ENCODE data around the gene GNGT2. TPM values are rescaled to one million over a fixed set of nuclear protein-coding genes. Genes with fewer than 3 reads are reported as not detected.

Gene GNGT2
- total RNA-seq, 1 experiment from 2014 or later, result not detected

DNA sequence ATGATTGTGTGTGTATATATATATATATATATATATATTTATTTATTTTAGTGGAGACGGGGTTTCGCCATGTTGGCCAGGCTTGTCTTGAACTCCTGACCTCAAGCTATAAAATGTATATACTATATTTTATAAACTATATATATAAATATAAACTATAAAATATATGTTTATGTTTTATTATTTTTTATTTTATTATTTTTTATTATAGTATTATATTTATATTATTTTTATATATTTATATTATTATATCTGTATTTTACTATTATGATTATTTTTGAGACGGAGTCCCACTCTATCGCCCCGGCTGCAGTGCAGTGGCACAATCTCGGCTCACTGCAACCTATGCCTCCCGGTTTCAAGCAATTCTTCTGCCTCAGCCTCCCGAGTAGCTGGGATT lies 30.7 kb upstream of the GNGT2 start:
- POLR2A ChIA-PET, result no interaction called here
- H3K27ac ChIP-seq (ENCODE audit: low read length), result no peak overlapping the region

DNA sequence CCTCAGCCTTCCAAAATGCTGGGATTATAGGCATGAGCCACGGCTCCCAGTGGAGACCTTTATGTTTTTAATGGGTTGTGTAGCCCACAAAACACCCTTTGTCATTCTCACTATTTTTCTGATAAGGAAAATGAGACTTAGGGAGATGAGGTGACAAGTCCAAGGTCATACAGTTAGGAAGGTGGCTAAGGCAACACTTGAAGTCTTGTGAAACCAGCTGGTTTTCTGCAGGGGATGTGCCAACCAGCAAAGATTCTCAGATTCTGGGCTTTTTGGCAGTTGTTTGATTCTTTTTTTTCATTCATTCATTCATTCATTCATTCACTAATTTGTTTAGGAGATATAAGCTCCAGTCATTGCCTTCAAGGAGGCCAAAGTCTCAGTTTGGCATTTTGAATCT lies 30.2 kb upstream of the GNGT2 start:
- Histone ChIP-seq H3K4me1 (ENCODE audit: control insufficient read depth, insufficient read depth, low read length) (no peaks in the 10 kb centered on the region), H3K27ac (ENCODE audit: low read length) (no peak overlapping the region), H3K4me3 (ENCODE audit: low read depth in 2 of 2, low read length in 2 of 2) (no peak overlapping the region), H3K27me3 (ENCODE audit: control insufficient read depth, insufficient read depth, low read length) (no peaks in the 10 kb centered on the region), H3K9me3 (ENCODE audit: control insufficient read depth, insufficient read depth, low read depth, low read length) (no peaks in the 10 kb centered on the region), H3K36me3 (ENCODE audit: control insufficient read depth, insufficient read depth, low read length) (no peaks in the 10 kb centered on the region)
- POLR2A ChIA-PET, result no interaction called here
- DNase-seq (ENCODE audit: low read depth, low spot score) (no peak), ATAC-seq (no peak)
- CTCF ChIA-PET, result no interaction called here
- no TSS peak for BruUV-seq (replicated peaks)
- TF ChIP-seq TCF7L2 (IDR thresholded peaks at IDR 0.05; ENCODE audit: low read depth, low read length), result no peak
- TF ChIP-seq, protein P1, sequence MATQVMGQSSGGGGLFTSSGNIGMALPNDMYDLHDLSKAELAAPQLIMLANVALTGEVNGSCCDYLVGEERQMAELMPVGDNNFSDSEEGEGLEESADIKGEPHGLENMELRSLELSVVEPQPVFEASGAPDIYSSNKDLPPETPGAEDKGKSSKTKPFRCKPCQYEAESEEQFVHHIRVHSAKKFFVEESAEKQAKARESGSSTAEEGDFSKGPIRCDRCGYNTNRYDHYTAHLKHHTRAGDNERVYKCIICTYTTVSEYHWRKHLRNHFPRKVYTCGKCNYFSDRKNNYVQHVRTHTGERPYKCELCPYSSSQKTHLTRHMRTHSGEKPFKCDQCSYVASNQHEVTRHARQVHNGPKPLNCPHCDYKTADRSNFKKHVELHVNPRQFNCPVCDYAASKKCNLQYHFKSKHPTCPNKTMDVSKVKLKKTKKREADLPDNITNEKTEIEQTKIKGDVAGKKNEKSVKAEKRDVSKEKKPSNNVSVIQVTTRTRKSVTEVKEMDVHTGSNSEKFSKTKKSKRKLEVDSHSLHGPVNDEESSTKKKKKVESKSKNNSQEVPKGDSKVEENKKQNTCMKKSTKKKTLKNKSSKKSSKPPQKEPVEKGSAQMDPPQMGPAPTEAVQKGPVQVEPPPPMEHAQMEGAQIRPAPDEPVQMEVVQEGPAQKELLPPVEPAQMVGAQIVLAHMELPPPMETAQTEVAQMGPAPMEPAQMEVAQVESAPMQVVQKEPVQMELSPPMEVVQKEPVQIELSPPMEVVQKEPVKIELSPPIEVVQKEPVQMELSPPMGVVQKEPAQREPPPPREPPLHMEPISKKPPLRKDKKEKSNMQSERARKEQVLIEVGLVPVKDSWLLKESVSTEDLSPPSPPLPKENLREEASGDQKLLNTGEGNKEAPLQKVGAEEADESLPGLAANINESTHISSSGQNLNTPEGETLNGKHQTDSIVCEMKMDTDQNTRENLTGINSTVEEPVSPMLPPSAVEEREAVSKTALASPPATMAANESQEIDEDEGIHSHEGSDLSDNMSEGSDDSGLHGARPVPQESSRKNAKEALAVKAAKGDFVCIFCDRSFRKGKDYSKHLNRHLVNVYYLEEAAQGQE (IDR thresholded peaks at IDR 0.05; ENCODE audit: insufficient read depth in 1 of 2, low read depth in 2 of 2, low read length in 1 of 2), result no peak
- TF ChIP-seq POLR2AphosphoS5 (IDR thresholded peaks at IDR 0.05; ENCODE audit: low read depth, low read length), result no peak
- TF ChIP-seq, protein P2, sequence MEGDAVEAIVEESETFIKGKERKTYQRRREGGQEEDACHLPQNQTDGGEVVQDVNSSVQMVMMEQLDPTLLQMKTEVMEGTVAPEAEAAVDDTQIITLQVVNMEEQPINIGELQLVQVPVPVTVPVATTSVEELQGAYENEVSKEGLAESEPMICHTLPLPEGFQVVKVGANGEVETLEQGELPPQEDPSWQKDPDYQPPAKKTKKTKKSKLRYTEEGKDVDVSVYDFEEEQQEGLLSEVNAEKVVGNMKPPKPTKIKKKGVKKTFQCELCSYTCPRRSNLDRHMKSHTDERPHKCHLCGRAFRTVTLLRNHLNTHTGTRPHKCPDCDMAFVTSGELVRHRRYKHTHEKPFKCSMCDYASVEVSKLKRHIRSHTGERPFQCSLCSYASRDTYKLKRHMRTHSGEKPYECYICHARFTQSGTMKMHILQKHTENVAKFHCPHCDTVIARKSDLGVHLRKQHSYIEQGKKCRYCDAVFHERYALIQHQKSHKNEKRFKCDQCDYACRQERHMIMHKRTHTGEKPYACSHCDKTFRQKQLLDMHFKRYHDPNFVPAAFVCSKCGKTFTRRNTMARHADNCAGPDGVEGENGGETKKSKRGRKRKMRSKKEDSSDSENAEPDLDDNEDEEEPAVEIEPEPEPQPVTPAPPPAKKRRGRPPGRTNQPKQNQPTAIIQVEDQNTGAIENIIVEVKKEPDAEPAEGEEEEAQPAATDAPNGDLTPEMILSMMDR (IDR thresholded peaks at IDR 0.05), result no peak
- TF ChIP-seq SIN3A (IDR thresholded peaks at IDR 0.05; ENCODE audit: borderline replicate concordance, insufficient read depth, low read depth, low read length), result no peak
- intact Hi-C loops (cut with micrococcal nuclease; ENCODE audit: unreplicated experiment), result no loop called here
- in situ Hi-C loops (cut with HindIII; ENCODE audit: low pct_unique_long_range_greater_than_20kb, low sequenced_read_pairs), result no loop called here

More for the DNA sequence above, 30.7 kb upstream of the GNGT2 start:
- no peaks in the 10 kb centered on the region for H3K27me3 ChIP-seq (ENCODE audit: control insufficient read depth, insufficient read depth, low read length)
- BruUV-seq (replicated peaks), result no TSS peak
- CTCF ChIA-PET, result no interaction called here
- intact Hi-C loops (cut with micrococcal nuclease; ENCODE audit: unreplicated experiment), result no loop called here
- DNase-seq (ENCODE audit: low read depth, low spot score), result no peak
- H3K4me1 ChIP-seq (ENCODE audit: control insufficient read depth, insufficient read depth, low read length), result no peaks in the 10 kb centered on the region
- TF ChIP-seq, protein P1 (IDR thresholded peaks at IDR 0.05; ENCODE audit: insufficient read depth in 1 of 2, low read depth in 2 of 2, low read length in 1 of 2), result no peak
- TF ChIP-seq SIN3A (IDR thresholded peaks at IDR 0.05; ENCODE audit: borderline replicate concordance, insufficient read depth, low read depth, low read length), result no peak
- no peak for ATAC-seq
- H3K9me3 ChIP-seq (ENCODE audit: control insufficient read depth, insufficient read depth, low read depth, low read length), result no peaks in the 10 kb centered on the region
- no peak overlapping the region for H3K4me3 ChIP-seq (ENCODE audit: low read depth in 2 of 2, low read length in 2 of 2)
- in situ Hi-C loops (cut with HindIII; ENCODE audit: low pct_unique_long_range_greater_than_20kb, low sequenced_read_pairs), result no loop called here
- H3K36me3 ChIP-seq (ENCODE audit: control insufficient read depth, insufficient read depth, low read length), result no peaks in the 10 kb centered on the region
